HG03159 (cell line): ENCODE results near the gene ZBTB24.

ENCODE experiments used
- ATAC-seq: cut with Tn5 transposase; IDR thresholded peaks from one replicate; pipeline ENCODE4 v1.9.1; 2021; ENCODE audit warnings: mild to moderate bottlenecking, moderate library complexity; ENCODE audit not compliant: unreplicated experiment

The ZBTB24 gene

GRCh38 chr6:109503327-109504224, 20.6 kb upstream of the ZBTB24 start:
- ATAC-seq: no peak

GRCh38 chr6:109498936-109499335, 15.9 kb upstream of the ZBTB24 start:
- no peak for ATAC-seq

- no peak for ATAC-seq
These were observed 15.0 kb upstream of the ZBTB24 start for GRCh38 chr6:109498052-109498451.

GRCh38 chr6:109496036-109496772, 13.2 kb upstream of the ZBTB24 start:
- no peak for ATAC-seq

DNA sequence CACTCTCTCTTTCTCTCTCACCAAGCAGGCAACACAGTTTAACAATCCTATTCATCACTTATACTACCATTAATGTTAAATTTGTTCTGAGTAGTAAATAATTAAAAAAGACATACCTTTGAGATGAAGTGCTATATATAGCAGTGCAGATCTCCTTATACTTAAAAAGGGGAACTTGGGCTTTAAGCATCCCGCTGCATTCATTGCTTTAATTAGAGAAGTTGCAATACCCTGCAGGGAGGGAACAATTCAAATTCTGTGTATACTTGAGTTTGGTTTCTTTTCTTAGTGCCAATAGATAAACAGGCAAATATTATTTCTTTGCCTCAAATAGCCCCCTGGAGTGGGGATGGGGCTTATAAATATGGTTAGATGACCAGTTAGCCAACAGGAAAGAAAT, 10.8 kb upstream of the ZBTB24 start:
- ATAC-seq: no peak

- no peak for ATAC-seq
These were observed 8.4 kb upstream of the ZBTB24 start for GRCh38 chr6:109491207-109491938.

DNA sequence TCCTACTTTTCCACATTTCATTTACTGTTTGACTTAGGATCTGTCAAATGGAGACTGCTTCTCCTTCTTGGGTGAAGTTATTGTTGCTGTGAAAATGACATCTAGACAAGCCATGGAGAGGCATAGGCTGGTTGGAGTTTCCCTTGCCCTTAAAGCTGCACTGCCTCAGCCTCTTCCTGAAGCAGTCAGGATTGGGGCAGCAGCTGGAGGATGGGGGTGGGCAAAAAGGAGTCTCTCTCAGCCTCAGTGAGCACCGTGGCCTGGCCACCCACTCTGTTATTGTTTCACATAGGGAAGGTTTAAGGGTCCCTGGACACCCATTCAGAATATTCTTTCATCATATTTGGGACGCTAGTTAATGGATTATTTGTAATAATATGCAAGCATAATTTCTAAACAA, 7.7 kb upstream of the ZBTB24 start:
- ATAC-seq: no peak

DNA sequence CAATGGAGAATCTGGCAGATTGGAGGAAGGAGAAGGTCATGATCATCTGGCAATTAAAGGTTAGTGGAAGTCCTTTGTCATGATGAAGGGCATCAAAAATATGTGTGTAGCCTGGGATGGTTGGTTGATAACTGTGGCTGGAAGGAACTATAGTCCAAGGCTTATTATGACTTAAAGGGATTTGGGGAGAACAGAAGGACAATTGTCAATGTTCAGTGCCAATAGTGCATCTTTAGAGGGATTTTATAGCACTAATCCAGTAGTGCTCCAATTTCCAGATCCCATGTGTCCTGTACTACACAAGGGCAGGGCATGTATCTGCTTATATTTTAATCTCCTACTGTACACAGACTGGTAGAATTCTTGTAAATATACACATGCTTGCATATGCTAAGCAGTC, 5.0 kb upstream of the ZBTB24 start:
- ATAC-seq: no peak

DNA sequence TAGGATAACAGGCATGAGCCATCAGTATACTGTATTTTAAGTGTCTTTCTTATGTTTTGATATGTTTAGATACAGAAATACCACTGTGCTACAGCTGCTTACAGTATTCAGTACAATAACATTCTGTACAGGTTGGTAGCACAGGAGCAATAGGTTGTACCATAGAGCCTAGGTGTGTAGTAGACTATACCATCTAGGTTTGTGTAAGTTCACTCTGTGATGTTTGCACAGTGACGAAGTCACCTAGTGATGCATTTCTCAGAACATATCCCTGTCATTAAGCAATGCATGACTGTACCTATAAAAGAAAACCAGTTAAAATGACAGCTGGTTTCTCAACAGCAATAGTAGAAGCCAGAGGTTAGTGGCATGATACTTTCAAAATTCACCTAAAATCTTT, 3.0 kb upstream of the ZBTB24 start:
- no peak for ATAC-seq

DNA sequence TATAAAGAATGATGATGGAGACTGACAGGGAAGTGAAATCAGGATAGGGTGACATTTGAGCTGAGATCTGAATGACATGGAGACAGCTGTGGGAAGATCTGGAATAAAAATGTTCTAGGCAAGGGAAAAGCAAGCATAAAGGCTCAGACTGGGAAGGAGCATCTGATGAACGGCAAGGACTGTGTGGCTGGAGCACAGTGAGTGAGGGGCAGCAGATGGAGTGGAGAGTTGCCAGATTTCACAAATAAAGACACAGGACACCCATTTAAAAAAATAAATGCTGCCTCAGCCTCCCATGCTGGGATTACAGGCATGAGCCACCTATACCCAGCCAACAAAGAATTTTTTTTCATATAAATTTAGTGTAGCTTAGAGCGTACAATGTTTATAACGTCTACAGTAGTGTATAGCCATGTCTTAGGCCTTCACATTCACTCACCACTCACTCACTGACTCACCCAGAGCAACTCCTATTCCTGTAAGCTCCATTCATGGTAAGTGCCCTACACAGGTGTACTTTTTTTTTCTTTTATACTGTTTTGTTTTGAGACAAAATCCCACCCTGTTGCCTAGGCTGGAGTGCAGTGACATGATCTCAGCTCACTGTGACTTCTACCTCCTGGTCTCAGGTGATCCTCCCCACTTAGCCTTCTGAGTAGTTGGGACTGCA, 2.4 kb upstream of the ZBTB24 start:
- no peak for ATAC-seq

DNA sequence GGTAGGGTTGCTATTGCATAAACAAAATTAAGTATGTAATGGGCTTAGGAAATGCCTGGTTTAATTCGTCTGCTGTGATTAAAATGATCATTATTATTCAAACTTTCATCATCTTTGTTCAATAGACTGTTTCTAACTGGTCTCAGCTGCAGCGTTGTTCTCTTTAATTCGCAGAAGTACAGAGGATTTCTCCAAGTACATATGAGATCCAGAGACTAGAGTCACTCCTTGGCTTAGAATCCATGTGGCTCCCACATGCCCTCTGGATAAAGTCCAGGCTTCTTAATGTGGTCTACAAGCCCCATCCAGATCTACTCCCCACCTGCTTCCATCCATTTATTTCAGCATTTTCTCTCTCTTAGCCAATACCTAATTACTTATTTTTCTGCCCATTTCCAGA, 1.1 kb upstream of the ZBTB24 start:
- no peak for ATAC-seq

DNA sequence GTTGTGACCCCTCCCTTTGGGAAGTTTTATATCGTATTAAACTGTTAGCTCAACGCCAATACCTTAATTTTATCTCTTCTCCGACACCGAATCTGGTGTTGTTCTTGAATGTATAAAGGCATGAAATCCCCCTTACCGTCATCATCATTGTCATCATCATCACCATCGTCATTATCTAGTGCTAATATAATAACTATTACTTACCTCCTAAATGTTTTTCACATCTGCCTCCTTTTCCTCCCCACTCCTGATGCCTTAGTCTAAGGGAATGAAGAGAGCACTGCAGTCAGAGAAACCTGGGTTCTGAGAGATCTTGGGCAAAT, 677 bp upstream of the ZBTB24 start:
- ATAC-seq: peak; percentile 9

- no peak for ATAC-seq
These were observed 2.0 kb downstream of the ZBTB24 start for GRCh38 chr6:109480993-109481480.

GRCh38 chr6:109478841-109479624, 4.0 kb downstream of the ZBTB24 start:
- ATAC-seq: no peak

DNA sequence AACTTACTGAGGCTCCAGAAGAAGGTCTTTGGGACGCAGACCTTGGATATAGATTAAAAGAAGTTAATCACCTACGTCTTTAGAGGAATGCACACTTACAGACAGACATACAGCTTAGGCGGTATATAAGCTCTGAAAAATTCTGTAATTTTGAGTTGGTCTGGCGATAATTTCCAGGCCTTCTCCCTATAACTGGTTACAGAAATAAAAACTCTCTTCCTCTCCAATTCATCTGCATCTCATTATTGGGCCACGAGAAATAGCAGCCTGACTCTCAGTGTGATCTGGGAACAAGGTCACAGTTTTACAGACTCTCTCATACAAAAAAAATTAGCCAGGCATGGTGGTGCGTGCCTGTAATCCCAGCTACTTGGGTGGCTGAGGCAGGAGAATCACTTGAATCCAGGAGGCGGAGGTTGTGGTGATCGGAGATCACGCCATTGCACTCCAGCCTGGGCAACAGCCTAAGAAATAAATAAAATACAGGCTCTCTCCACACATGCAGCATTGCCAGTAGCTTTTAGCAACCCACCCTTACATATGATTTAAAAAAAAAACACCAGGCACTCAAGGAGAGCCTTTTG, 4.7 kb downstream of the ZBTB24 start:
- ATAC-seq: no peak

GRCh38 chr6:109477725-109478124, 5.3 kb downstream of the ZBTB24 start:
- peak; percentile 57 for ATAC-seq

DNA sequence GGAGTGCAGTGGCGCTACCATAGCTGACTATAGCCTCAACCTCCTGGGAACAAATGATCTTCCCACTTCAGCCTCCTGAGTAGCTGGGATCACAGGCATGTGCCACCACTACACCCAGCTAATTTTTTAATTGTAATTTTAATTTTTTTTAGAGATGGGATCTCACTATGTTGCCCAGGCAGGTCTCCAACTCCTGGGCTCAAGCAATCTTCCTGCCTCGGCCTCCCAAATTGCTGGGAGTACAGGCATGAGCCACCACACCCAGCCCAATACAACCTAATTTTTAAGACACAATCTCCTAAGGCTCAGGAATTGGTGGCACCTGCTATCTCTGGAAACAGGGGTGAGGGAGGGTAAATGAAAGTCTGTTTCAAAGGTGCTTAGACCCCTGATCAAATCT, 5.8 kb downstream of the ZBTB24 start:
- no peak for ATAC-seq

GRCh38 chr6:109475625-109476024, 7.4 kb downstream of the ZBTB24 start:
- ATAC-seq: no peak

GRCh38 chr6:109474995-109475394, 8.0 kb downstream of the ZBTB24 start:
- ATAC-seq: no peak

DNA sequence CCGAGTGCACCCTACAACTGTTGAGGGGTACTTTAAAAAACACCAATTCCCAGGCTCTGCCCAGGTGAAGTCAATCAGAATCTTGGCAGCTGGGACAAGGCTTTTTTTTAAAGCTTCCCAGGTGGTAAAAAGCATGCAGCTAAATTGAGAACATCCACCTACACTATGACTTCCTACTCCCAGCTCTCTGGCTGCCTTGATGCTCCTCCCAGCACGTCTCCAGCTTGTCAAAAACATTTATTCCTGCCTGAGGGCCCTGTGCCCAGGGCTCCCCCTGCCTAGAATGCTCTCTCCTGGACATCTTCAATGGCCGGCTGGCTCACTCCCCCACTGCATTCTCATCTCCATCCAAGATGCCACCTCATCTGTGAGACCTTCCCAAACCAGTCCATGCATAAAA, 9.9 kb downstream of the ZBTB24 start:
- ATAC-seq: no peak
